Fibroblast of skin of right quadriceps (primary cell): ENCODE data around the gene REC114.

ENCODE experiments used
- DNase-seq: peaks from one replicate; pipeline ENCODE4 v3.0.0-alpha.2; 2013

The REC114 gene

DNA sequence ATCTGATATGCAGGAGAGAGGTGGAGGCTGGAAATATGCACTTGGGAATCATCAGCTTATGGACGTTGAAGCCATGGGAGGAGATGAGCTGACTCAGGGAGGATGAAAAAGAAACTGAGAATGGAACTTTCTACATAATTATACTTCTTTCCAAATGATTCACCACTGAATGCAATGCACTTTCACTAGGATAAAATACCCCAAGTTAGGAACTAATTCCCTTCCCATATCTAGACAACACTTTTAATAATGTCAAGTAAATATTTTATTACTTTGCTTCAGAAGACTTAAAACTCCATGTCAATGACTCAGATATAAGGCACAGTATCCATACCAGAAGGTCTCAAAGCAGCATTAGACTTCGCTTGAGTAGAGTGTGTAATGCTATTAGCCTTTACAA is 166.0 kb downstream of the REC114 start:
- DNase-seq = peak; percentile 85
